HUES64 (cell line): Measurements from ENCODE around the gene ATAD5.
"Not testable (repeated sequence)": the region's sequence is repeated elsewhere in the genome, so short reads cannot be mapped to it uniquely, and the experiment has no call there.

Source experiments
- H3K27ac ChIP-seq: 2 replicates; pipeline ENCODE4 v1.7.0; 2013; ENCODE audit warnings: low read depth, low read length, inconsistent platforms
- H3K27me3 ChIP-seq: 2 replicates; pipeline ENCODE4 v1.6.1; 2013; ENCODE audit warnings: mild to moderate bottlenecking, low read length; ENCODE audit not compliant: insufficient read depth
- H3K36me3 ChIP-seq: 2 replicates; pipeline ENCODE4 v1.6.1; 2013; ENCODE audit warnings: mild to moderate bottlenecking, low read length; ENCODE audit not compliant: insufficient read depth
- H3K4me1 ChIP-seq: 2 replicates; pipeline ENCODE4 v1.6.1; 2013; ENCODE audit warnings: mild to moderate bottlenecking, low read length, moderate library complexity; ENCODE audit not compliant: insufficient read depth
- H3K4me3 ChIP-seq: 2 replicates; pipeline ENCODE4 v1.5.1; 2013; ENCODE audit warnings: mild to moderate bottlenecking, low read length, moderate library complexity
- H3K9ac ChIP-seq: 2 replicates; pipeline ENCODE4 v1.6.1; 2013; ENCODE audit warnings: mild to moderate bottlenecking, low read depth, low read length
- H3K9me3 ChIP-seq: 2 replicates; pipeline ENCODE4 v1.6.1; 2013; ENCODE audit warnings: low read depth, low read length; ENCODE audit not compliant: insufficient read depth
- WGBS: fragments of 150-250, 120-280 bp; methylation state at CpG from one replicate; pipeline ENCODE4 v1.1.7; 2013; ENCODE audit warnings: missing lambda C conversion rate; 5-methylcytosine and 5-hydroxymethylcytosine counted together

Gene ATAD5

DNA sequence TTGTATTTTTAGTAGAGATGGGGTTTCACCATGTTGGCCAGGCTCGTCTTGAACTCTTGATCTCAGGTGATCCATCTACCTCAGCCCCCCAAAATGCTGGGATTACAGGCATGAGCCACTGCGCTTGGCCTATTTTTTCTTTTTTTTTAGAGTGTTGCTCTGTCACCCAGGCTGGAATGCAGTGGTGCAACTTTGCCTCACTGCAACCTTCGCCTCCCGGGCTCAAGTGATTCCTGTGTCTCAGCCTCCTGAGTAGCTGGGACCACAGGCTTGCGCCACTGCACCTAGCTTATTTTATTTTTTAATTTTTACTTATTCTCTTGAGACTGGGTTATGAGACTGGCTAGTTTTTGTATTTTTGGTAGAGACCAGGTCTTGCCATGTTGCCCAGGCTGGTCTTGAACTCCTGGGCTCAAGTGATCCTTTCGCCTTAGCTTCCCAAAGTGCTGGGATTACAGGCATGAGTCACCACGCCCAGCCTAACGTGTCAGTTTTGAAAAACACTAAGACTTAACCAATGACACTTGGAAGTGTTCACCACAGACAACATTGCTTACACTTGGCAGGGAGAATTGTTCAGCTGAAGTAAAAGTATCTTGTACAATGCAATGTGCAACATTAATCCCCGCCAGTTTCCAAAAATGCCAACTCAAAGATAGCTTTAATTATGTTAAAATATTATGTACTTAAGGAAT, 26.9 kb downstream of the ATAD5 start:
- Histone ChIP-seq H3K9ac (no peak overlapping the region), H3K4me3 (no peak overlapping the region), H3K27ac (no peak overlapping the region), H3K4me1 (no peaks in the 10 kb centered on the region), H3K9me3 (no peaks in the 10 kb centered on the region), H3K27me3 (no peaks in the 10 kb centered on the region), H3K36me3 (peaks cover 86% of the 10 kb centered on the region)
- 97% methylated on average over 7 of the region's 9 CpGs for WGBS

DNA sequence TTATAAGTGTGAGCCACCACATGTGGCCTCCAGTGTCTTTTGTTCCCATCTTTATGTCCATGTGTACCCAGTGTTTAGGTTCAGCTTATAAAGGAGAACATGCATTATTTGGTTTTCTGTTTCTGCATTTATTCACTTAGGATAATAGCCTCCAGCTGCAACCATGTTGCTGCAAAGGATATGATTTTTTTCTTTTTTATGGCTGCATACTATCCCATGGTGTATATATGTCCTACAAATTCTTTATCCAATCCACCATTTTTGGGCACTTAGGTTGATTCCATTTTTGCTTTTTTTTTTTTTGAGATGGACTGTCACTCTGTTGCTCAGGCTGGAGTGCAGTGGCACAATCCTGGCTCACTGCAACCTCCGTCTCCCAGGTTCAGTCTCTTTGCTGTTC, 32.9 kb downstream of the ATAD5 start:
- Histone ChIP-seq H3K27me3 (no peaks in the 10 kb centered on the region), H3K9ac (no peak overlapping the region), H3K9me3 (no peaks in the 10 kb centered on the region), H3K36me3 (peaks cover 85% of the 10 kb centered on the region), H3K4me3 (no peak overlapping the region), H3K4me1 (no peaks in the 10 kb centered on the region), H3K27ac (no peak overlapping the region)
- 91% methylated on average over 1 of the region's 1 CpG for WGBS

DNA sequence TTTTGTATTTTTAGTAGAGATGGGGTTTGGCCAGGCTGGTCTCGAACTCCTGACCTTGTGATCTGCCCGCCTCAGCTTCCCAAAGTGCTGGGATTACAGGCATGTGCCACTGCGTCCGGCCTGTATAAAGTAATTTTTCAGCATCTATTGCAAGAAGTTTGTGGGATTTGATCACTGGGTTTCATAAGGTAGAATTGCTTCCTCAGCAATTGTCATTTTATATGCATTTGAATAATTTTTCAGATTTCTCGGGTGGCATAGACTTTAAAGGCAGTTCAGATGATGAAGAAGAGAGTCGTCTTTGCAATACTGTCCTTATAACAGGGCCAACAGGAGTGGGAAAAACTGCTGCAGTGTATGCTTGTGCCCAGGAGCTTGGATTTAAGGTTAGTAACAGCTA, 37.2 kb downstream of the ATAD5 start:
- no peak overlapping the region for H3K4me3 ChIP-seq
- H3K4me1 ChIP-seq, result no peaks in the 10 kb centered on the region
- H3K9ac ChIP-seq, result no peak overlapping the region
- no peak overlapping the region for H3K27ac ChIP-seq
- no peaks in the 10 kb centered on the region for H3K27me3 ChIP-seq
- H3K9me3 ChIP-seq, result no peaks in the 10 kb centered on the region
- peaks cover 87% of the 10 kb centered on the region for H3K36me3 ChIP-seq
- 97% methylated on average over 6 of the region's 6 CpGs for WGBS

DNA sequence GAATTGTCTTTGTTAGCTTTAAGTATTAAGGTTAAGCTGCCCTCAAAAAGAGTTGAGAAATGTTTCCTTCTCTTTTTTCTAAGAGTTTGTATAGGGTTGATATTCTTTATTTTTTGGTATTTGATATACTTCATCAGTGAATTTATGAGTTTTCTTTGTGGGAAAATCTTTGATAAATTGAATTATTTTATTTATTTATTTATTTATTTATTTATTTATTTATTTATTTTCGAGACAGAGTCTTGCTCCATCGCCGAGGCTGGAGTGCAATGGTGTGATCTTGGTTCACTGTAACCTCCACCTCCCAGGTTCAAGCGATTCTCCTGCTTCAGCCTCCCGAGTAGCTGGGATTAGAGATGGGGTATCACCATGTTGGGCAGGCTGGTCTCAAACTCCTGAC, 54.4 kb downstream of the ATAD5 start:
- Histone ChIP-seq H3K27ac (no peak overlapping the region), H3K9ac (no peak overlapping the region), H3K4me3 (no peak overlapping the region), H3K4me1 (no peaks in the 10 kb centered on the region), H3K36me3 (peaks cover 65% of the 10 kb centered on the region), H3K27me3 (no peaks in the 10 kb centered on the region), H3K9me3 (no peaks in the 10 kb centered on the region)
- 89% methylated on average over 5 of the region's 5 CpGs for WGBS

DNA sequence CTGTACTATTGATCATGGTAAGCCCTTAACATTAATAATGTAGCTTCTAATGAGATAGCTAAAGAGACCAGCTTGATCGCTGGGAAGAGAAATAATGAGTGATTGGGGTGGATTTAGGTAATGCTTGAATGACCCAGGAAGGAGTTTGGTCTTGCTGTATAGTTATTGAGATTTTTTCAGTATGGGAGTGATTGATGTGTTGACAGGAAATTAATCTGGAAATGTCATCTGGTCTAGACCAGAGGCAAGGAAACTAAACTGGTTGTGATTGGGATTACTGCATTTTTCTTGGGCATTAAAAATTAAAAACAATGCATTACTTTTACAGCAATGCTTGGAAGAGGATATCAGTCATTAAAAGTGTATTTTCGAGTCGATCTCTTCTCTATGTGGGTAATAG, 62.5 kb downstream of the ATAD5 start:
- no peak overlapping the region for H3K9ac ChIP-seq
- H3K4me3 ChIP-seq, result no peak overlapping the region
- WGBS, result 98% methylated on average over 3 of the region's 3 CpGs
- no peaks in the 10 kb centered on the region for H3K9me3 ChIP-seq
- H3K4me1 ChIP-seq, result no peaks in the 10 kb centered on the region
- H3K27ac ChIP-seq, result no peak overlapping the region
- H3K27me3 ChIP-seq, result no peaks in the 10 kb centered on the region
- peaks cover 97% of the 10 kb centered on the region for H3K36me3 ChIP-seq

DNA sequence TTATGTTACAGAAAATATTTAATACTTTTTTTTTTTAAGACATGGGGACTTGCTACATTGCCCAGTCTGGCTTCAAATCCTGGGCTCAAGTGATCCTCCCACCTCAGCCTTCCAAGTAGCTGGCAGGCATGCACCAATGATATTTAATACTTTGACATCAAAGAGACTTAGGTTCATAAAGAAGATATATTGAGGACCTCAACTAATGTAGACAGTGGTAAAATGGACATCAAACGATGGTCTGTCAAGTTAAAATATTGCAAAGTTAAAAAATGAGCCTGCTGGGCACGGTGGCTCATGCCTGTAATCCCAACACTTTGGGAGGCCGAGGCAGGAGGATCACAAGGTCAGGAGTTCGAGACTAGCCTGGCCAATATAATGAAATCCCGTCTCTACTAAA, 65.5 kb downstream of the ATAD5 start:
- 95% methylated on average over 5 of the region's 5 CpGs for WGBS
- Histone ChIP-seq H3K4me3 (no peak overlapping the region), H3K4me1 (no peaks in the 10 kb centered on the region), H3K27ac (no peak overlapping the region), H3K9me3 (no peaks in the 10 kb centered on the region), H3K27me3 (no peaks in the 10 kb centered on the region), H3K9ac (no peak overlapping the region), H3K36me3 (peaks cover 91% of the 10 kb centered on the region)

DNA sequence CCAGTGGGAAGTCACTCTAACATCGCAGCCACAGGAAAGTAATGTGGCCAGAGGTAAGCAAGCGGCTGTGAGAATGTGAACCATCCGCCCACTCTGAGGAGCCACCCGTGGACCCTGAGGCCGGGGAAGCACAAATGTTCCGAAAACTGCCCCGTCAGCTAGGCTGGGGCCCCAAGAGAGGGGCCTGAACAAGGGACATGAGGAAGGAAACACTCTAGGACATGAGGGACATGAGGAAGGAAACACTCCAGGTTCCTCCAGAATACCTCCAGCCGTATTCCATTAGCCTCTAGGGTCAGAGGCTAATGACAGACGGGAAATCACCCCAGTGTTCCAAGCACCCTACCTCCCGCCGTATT, 74.0 kb downstream of the ATAD5 start:
- no peaks in the 10 kb centered on the region for H3K9me3 ChIP-seq
- peak overlapping the region; percentile 71 for H3K9ac ChIP-seq
- H3K27me3 ChIP-seq, result no peaks in the 10 kb centered on the region
- H3K4me1 ChIP-seq, result no peaks in the 10 kb centered on the region
- 2% methylated on average over 11 of the region's 11 CpGs for WGBS
- peak overlapping the region; percentile 83 for H3K4me3 ChIP-seq
- peaks cover 21% of the 10 kb centered on the region for H3K36me3 ChIP-seq
- peak overlapping the region; percentile 5; the same call in 1 of the 2 replicates for H3K27ac ChIP-seq

DNA sequence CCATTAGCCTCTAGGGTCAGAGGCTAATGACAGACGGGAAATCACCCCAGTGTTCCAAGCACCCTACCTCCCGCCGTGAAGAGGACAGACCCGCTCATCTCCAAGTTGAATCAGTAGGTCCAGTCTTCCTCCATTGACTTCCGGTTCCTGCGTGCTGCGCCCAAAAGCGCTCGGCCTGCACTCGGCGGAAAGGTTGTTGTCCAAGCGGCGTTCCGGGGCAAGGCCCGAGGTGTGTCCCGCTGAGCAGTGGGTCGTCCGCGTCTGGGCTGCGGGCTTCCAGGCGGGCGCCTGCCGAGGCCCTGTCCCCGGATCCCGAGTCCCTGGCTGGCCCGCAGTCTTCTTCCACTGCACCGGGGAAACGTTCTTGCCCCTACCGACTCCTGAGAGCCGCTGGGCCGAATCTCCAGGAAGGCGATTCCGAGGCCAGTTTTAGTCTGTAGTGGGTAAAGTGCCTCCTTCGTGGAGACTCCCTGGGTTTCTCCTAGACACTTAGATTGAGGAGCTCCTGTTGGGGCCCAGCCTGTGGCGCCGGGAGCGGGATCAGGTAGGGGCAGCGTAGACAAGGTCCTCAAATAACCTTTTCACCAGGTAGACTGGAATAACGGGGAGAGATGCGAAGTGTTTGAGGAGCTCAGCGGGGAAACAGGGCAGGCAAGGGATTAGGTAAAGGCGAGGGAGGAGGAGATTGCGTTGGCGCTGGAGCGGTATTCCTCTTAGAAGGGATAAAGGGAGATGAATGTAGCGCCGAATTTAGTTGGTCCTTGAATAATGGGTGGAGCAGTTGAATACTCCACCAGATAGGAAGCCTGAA, 74.5 kb downstream of the ATAD5 start, which contains the start of gene TEFM:
TEFM (minus strand) TSS at position 138 of the 811 bp plus-strand sequence; CDS start at position 98, 40 bp downstream.
- under 1% methylated on average over 47 of the region's 47 CpGs for WGBS
- no peaks in the 10 kb centered on the region for H3K27me3 ChIP-seq
- no peaks in the 10 kb centered on the region for H3K4me1 ChIP-seq
- H3K27ac ChIP-seq, result peak within 1 kb of the TSS; percentile 57
- H3K4me3 ChIP-seq, result peak within 1 kb of the TSS; percentile 83
- H3K36me3 ChIP-seq, result peaks cover 20% of the 10 kb centered on the region
- peak within 1 kb of the TSS; percentile 87 for H3K9ac ChIP-seq
- no peaks in the 10 kb centered on the region for H3K9me3 ChIP-seq

DNA sequence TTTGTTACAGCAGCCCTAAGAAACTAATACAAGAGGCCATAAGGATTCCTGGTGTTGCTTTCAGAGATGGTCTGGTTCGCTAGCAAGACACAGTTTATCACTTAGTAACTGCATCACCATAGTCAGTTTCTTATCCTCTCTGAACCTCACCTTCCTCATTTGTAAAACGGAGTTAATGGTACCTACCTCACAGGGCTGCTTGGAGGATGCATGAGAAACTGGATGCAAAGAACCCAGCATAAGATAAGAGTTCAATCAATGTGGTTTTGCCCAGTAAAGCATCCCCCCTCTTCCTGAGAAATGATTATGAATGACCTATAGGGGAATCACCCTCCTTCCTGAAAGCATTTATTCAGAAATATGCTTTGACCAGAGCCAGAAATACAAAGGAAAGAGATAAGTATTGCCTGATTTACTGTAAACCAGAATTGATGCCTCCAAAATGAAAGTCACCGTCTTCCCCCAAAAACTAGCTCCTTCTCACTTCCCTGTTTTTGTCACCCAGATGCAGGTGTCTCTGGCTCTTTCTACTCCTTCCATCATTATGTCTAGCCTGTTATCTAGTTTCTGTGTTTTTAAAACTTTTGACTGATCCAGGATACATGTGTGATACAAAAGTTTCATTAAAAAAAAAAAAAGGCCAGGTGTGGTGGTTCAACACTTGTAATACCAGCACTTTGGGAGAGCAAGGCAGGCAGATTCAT, 77.1 kb downstream of the ATAD5 start:
- H3K27me3 ChIP-seq, result no peaks in the 10 kb centered on the region
- H3K36me3 ChIP-seq, result peaks cover 3% of the 10 kb centered on the region; the same call in 1 of the 2 replicates
- no peak overlapping the region for H3K9ac ChIP-seq
- H3K9me3 ChIP-seq, result no peaks in the 10 kb centered on the region
- no peaks in the 10 kb centered on the region for H3K4me1 ChIP-seq
- WGBS, result 94% methylated on average over 3 of the region's 3 CpGs
- no peak overlapping the region for H3K4me3 ChIP-seq
- H3K27ac ChIP-seq, result no peak overlapping the region

DNA sequence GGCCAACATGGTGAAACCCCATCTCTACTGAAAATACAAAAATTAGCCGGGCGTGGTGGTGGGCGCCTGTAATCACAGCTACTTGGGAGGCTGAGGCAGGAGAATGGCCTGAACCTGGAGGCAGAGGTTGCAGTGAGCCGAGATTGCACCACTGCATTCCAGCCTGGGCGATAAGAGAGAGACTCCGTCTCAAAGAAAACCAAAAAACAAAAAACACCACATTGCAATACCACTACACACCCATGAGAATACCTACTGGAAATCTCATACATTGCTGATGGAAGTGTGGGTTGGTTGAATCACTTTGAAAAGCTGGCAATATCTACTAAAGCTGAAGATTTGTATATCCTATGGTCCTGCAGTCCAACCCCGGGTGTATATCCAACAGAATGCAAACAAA, 78.4 kb downstream of the ATAD5 start:
- H3K9ac ChIP-seq, H3K36me3 ChIP-seq, H3K4me1 ChIP-seq, H3K9me3 ChIP-seq, H3K27me3 ChIP-seq, H3K27ac ChIP-seq, H3K4me3 ChIP-seq: not testable (repeated sequence)
- WGBS, result 90% methylated on average over 7 of the region's 7 CpGs

DNA sequence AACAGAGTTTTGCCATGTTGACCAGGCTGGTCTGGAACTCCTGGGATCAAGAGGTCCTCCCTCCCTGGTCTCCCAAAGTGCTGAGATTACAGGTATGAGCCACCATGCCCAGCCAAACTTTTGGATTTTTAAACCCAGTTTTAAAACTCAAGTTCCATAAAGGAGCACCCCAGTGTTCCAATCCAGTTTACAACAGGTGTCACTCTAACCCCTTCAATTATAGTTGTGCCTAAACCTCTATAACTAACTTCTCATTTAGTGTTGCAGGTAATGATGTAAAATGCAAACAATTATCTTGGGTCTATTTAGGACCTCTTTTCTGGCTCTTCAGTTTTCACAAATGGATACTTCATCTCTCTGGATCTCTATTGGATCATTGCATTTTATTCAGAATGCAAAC, 82.2 kb downstream of the ATAD5 start:
- Histone ChIP-seq H3K4me3 (no peak overlapping the region), H3K4me1 (no peaks in the 10 kb centered on the region), H3K27me3 (peaks cover 3% of the 10 kb centered on the region; the same call in 1 of the 2 replicates), H3K27ac (no peak overlapping the region), H3K9ac (no peak overlapping the region), H3K9me3 (no peaks in the 10 kb centered on the region), H3K36me3 (no peaks in the 10 kb centered on the region)
